ENCODE measurements around the gene AFG1L.

- no peak for TF ChIP-seq CTCF (IDR thresholded peaks at IDR 0.05; ENCODE audit: borderline replicate concordance, extremely low read depth, low read length, poor library complexity, severe bottlenecking)
- TF ChIP-seq EZH2 (IDR thresholded peaks at IDR 0.05; ENCODE audit: borderline replicate concordance, low read depth, low read length, severe bottlenecking), result no peak
Measured at GRCh38 chr6:108355120-108355519, 60.3 kb downstream of the AFG1L start.
